Caco-2 (cell line): Measurements from ENCODE around the gene WNT2B. TPM values are rescaled to one million over a fixed set of nuclear protein-coding genes. Genes with fewer than 3 reads are reported as not detected.

Source experiments
- BruUV-seq: library from RNA; stranded (reverse); fragments of 400-500 nt; replicated peaks from 2 replicates; lab custom pipeline; 2021; lab: Mats Ljungman, UMichigan
- CTCF ChIA-PET: fragments of 300-600 bp; sonication (Branson Sonifier 250); formaldehyde crosslinking; loops from one replicate; lab custom pipeline; 2022; ENCODE audit warnings: antibody characterized with exemption; lab: Charles Lee
- POLR2A ChIA-PET: fragments of 300-600 bp; sonication (Branson Sonifier 250); formaldehyde crosslinking; loops from one replicate; lab custom pipeline; 2022; ENCODE audit warnings: antibody characterized with exemption; lab: Charles Lee
- DNase-seq, 2 experiments: peaks; one replicate each; pipeline versions ENCODE4 v3.0.0 to v3.0.0-alpha.2; 2020 to 2022
- H3K27me3 ChIP-seq: replicated peaks from 2 replicates; pipeline ENCODE4 v1.6.0; 2011; ENCODE audit warnings: low read length; ENCODE audit not compliant: control insufficient read depth, insufficient read depth
- H3K36me3 ChIP-seq: 2 replicates; pipeline ENCODE4 v1.5.1; 2011; ENCODE audit warnings: low read length; ENCODE audit not compliant: control insufficient read depth, insufficient read depth
- H3K4me1 ChIP-seq: fragments of 250-450 bp; sonication (Bioruptor Pico); 2 replicates; pipeline ENCODE4 v1.5.1; 2020; ENCODE audit warnings: mild to moderate bottlenecking
- H3K4me3 ChIP-seq: 2 replicates; pipeline ENCODE4 v1.5.1; 2011; ENCODE audit warnings: low read depth, mild to moderate bottlenecking, control low read depth, low read length
- H3K9me3 ChIP-seq: fragments of 250-450 bp; sonication (Bioruptor Pico); 2 replicates; pipeline ENCODE4 v1.5.1; 2020; ENCODE audit warnings: mild to moderate bottlenecking, moderate library complexity
- H3K27ac Mint-ChIP-seq: one replicate; pipeline ENCODE4 v1.8.0; 2022; ENCODE audit warnings: mixed read lengths; ENCODE audit not compliant: unreplicated experiment
- H3K27me3 Mint-ChIP-seq: one replicate; pipeline ENCODE4 v1.8.0; 2022; ENCODE audit warnings: mixed read lengths; ENCODE audit not compliant: insufficient read depth, unreplicated experiment
- H3K36me3 Mint-ChIP-seq: one replicate; pipeline ENCODE4 v1.8.0; 2022; ENCODE audit warnings: mild to moderate bottlenecking, mixed read lengths; ENCODE audit not compliant: insufficient read depth, unreplicated experiment
- H3K4me1 Mint-ChIP-seq: one replicate; pipeline ENCODE4 v1.8.0; 2022; ENCODE audit warnings: low read depth, mixed read lengths; ENCODE audit not compliant: unreplicated experiment
- H3K4me3 Mint-ChIP-seq: one replicate; pipeline ENCODE4 v1.8.0; 2022; ENCODE audit warnings: mild to moderate bottlenecking, moderate library complexity, mixed read lengths; ENCODE audit not compliant: unreplicated experiment
- H3K9me3 Mint-ChIP-seq: one replicate; pipeline ENCODE4 v1.8.0; 2022; ENCODE audit warnings: mixed read lengths; ENCODE audit not compliant: unreplicated experiment
- CTCF ChIP-seq, 2 experiments: fragments of 200-600 bp in 1 of 2; IDR thresholded peaks; 1 replicate in 1 of 2; 2 replicates in 1 of 2; pipeline versions ENCODE4 v1.5.1 to v1.8.0; 2011 to 2022; ENCODE audit warnings: antibody characterized with exemption in 1 of 2, control low read depth in 1 of 2, inconsistent platforms in 1 of 2, low read depth in 1 of 2, low read length in 1 of 2, mild to moderate bottlenecking in 1 of 2, moderate library complexity in 1 of 2; ENCODE audit not compliant: insufficient read depth in 1 of 2, severe bottlenecking in 1 of 2, unreplicated experiment in 1 of 2
- intact Hi-C: fragments of 100-400 bp; cut with micrococcal nuclease; formaldehyde crosslinking; loops from one replicate; pipeline ENCODE4 v1.10.0; 2022; ENCODE audit not compliant: unreplicated experiment
- total RNA-seq: library from RNA; stranded (reverse); gene quantifications from 2 replicates; pipeline ENCODE4 v1.2.3, GENCODE V29; 2022

WNT2B gene
- total RNA-seq, 1 experiment from 2014 or later = 0.70 TPM

GRCh38 chr1:112488141-112488540 is 20.6 kb upstream of the WNT2B start:
- Mint-ChIP-seq H3K9me3 (no peaks in the 10 kb centered on the region), H3K4me3 (no peak overlapping the region), H3K27me3 (peaks cover under 1% of the 10 kb centered on the region), H3K27ac (no peak overlapping the region), H3K4me1 (no peaks in the 10 kb centered on the region), H3K36me3 (no peaks in the 10 kb centered on the region)
- no peak for DNase-seq
- H3K4me1 ChIP-seq = no peaks in the 10 kb centered on the region
- no peak overlapping the region for H3K4me3 ChIP-seq
- CTCF ChIA-PET = no interaction called here
- H3K27me3 ChIP-seq = no peaks in the 10 kb centered on the region
- BruUV-seq = no TSS peak
- TF ChIP-seq CTCF (IDR thresholded peaks at IDR 0.05; ENCODE audit: insufficient read depth in 1 of 2, low read depth in 1 of 2, low read length in 1 of 2, severe bottlenecking in 1 of 2, unreplicated experiment in 1 of 2) = no peak
- intact Hi-C loops = no loop called here
- POLR2A ChIA-PET = no interaction called here
- H3K36me3 ChIP-seq = no peaks in the 10 kb centered on the region
- H3K9me3 ChIP-seq = no peaks in the 10 kb centered on the region

GRCh38 chr1:112492076-112492475 is 16.7 kb upstream of the WNT2B start:
- Histone ChIP-seq H3K9me3 (no peaks in the 10 kb centered on the region), H3K27me3 (no peaks in the 10 kb centered on the region), H3K36me3 (no peaks in the 10 kb centered on the region), H3K4me3 (no peak overlapping the region), H3K4me1 (no peaks in the 10 kb centered on the region)
- no TSS peak for BruUV-seq
- H3K27ac Mint-ChIP-seq = no peak overlapping the region
- CTCF ChIA-PET = no interaction called here
- H3K4me3 Mint-ChIP-seq = no peak overlapping the region
- H3K27me3 Mint-ChIP-seq = peaks cover 3% of the 10 kb centered on the region
- no peak for TF ChIP-seq CTCF (IDR thresholded peaks at IDR 0.05; ENCODE audit: insufficient read depth in 1 of 2, low read depth in 1 of 2, low read length in 1 of 2, severe bottlenecking in 1 of 2, unreplicated experiment in 1 of 2)
- POLR2A ChIA-PET = no interaction called here
- no peak for DNase-seq
- no peaks in the 10 kb centered on the region for H3K36me3 Mint-ChIP-seq
- H3K9me3 Mint-ChIP-seq = no peaks in the 10 kb centered on the region
- H3K4me1 Mint-ChIP-seq = no peaks in the 10 kb centered on the region
- intact Hi-C loops = no loop called here

- no TSS peak for BruUV-seq
- H3K4me1 Mint-ChIP-seq = no peaks in the 10 kb centered on the region
- DNase-seq = no peak
- peaks cover 3% of the 10 kb centered on the region for H3K27me3 Mint-ChIP-seq
- H3K9me3 Mint-ChIP-seq = no peaks in the 10 kb centered on the region
- Histone ChIP-seq H3K9me3 (no peaks in the 10 kb centered on the region), H3K4me1 (no peaks in the 10 kb centered on the region), H3K4me3 (no peak overlapping the region), H3K36me3 (no peaks in the 10 kb centered on the region), H3K27me3 (no peaks in the 10 kb centered on the region)
- POLR2A ChIA-PET = no interaction called here
- no peak for TF ChIP-seq CTCF (IDR thresholded peaks at IDR 0.05; ENCODE audit: insufficient read depth in 1 of 2, low read depth in 1 of 2, low read length in 1 of 2, severe bottlenecking in 1 of 2, unreplicated experiment in 1 of 2)
- intact Hi-C loops = no loop called here
- no peak overlapping the region for H3K27ac Mint-ChIP-seq
- no peaks in the 10 kb centered on the region for H3K36me3 Mint-ChIP-seq
- CTCF ChIA-PET = no interaction called here
- H3K4me3 Mint-ChIP-seq = no peak overlapping the region
Observed at GRCh38 chr1:112493351-112493750, 15.4 kb upstream of the WNT2B start.
